ENCODE data around the gene TRAF7.

Gene TRAF7

GRCh38 chr16:2173916-2174315 lies 18.3 kb downstream of the TRAF7 start:
- TF ChIP-seq REST (IDR thresholded peaks at IDR 0.05; ENCODE audit: insufficient read depth in 1 of 2, low read depth in 2 of 2, low read length in 2 of 2) = no peak
- TF ChIP-seq TAF1 (IDR thresholded peaks at IDR 0.05; ENCODE audit: borderline replicate concordance, insufficient read depth, low read length) = no peak
- no peak for TF ChIP-seq POLR2AphosphoS5 (IDR thresholded peaks at IDR 0.05; ENCODE audit: low read depth, low read length)
- TF ChIP-seq SIN3A (IDR thresholded peaks at IDR 0.05; ENCODE audit: borderline replicate concordance, insufficient read depth, low read length) = no peak
- no peak for TF ChIP-seq FOXP2 (optimal IDR thresholded peaks at IDR 0.05; ENCODE audit: borderline replicate concordance, extremely low read depth, extremely low read length, insufficient read depth)

GRCh38 chr16:2174396-2175131 lies 19.0 kb downstream of the TRAF7 start:
- no peak for TF ChIP-seq REST (IDR thresholded peaks at IDR 0.05; ENCODE audit: insufficient read depth in 1 of 2, low read depth in 2 of 2, low read length in 2 of 2)
- no peak for TF ChIP-seq FOXP2 (optimal IDR thresholded peaks at IDR 0.05; ENCODE audit: borderline replicate concordance, extremely low read depth, extremely low read length, insufficient read depth)
- no peak for TF ChIP-seq TAF1 (IDR thresholded peaks at IDR 0.05; ENCODE audit: borderline replicate concordance, insufficient read depth, low read length)
- TF ChIP-seq POLR2AphosphoS5 (IDR thresholded peaks at IDR 0.05; ENCODE audit: low read depth, low read length) = no peak
- no peak for TF ChIP-seq SIN3A (IDR thresholded peaks at IDR 0.05; ENCODE audit: borderline replicate concordance, insufficient read depth, low read length)

DNA sequence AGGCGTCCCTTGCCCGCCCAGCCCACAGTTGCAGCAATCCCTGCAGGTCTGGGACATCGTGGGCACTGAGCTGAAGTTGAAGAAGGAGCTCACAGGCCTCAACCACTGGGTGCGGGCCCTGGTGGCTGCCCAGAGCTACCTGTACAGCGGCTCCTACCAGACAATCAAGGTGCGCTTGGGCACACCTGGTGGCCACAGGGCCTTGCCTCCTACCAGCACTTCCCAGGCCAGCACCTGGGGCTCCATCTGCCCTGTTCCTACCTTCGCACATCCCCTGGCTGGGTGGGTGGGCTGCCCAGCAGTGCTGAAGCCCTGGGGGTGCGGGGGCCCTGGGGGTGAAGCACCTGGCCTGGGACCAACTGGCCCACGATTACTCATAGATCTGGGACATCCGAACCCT lies 19.9 kb downstream of the TRAF7 start:
- TF ChIP-seq REST (IDR thresholded peaks at IDR 0.05; ENCODE audit: insufficient read depth in 1 of 2, low read depth in 2 of 2, low read length in 2 of 2) (no peak), FOXP2 (optimal IDR thresholded peaks at IDR 0.05; ENCODE audit: borderline replicate concordance, extremely low read depth, extremely low read length, insufficient read depth) (no peak), POLR2AphosphoS5 (IDR thresholded peaks at IDR 0.05; ENCODE audit: low read depth, low read length) (no peak), TAF1 (IDR thresholded peaks at IDR 0.05; ENCODE audit: borderline replicate concordance, insufficient read depth, low read length) (no peak), SIN3A (IDR thresholded peaks at IDR 0.05; ENCODE audit: borderline replicate concordance, insufficient read depth, low read length) (no peak)

GRCh38 chr16:2176047-2176446 lies 20.5 kb downstream of the TRAF7 start:
- TF ChIP-seq SIN3A (IDR thresholded peaks at IDR 0.05; ENCODE audit: borderline replicate concordance, insufficient read depth, low read length) = no peak
- TF ChIP-seq FOXP2 (optimal IDR thresholded peaks at IDR 0.05; ENCODE audit: borderline replicate concordance, extremely low read depth, extremely low read length, insufficient read depth) = no peak
- TF ChIP-seq REST (IDR thresholded peaks at IDR 0.05; ENCODE audit: insufficient read depth in 1 of 2, low read depth in 2 of 2, low read length in 2 of 2) = no peak
- TF ChIP-seq POLR2AphosphoS5 (IDR thresholded peaks at IDR 0.05; ENCODE audit: low read depth, low read length) = no peak
- no peak for TF ChIP-seq TAF1 (IDR thresholded peaks at IDR 0.05; ENCODE audit: borderline replicate concordance, insufficient read depth, low read length)

Data from PFSK-1 (cell line).